HG03139 (cell line): ENCODE results near the gene RRP1B.
"Not testable (repeated sequence)": the region's sequence is repeated elsewhere in the genome, so short reads cannot be mapped to it uniquely, and the experiment has no call there.

ENCODE experiments used
- ATAC-seq: cut with Tn5 transposase; IDR thresholded peaks from one replicate; pipeline ENCODE4 v1.9.1; 2021; ENCODE audit not compliant: unreplicated experiment

The RRP1B gene

GRCh38 chr21:43699492-43699777 lies 40.1 kb downstream of the RRP1B start:
- ATAC-seq: not testable (repeated sequence)

GRCh38 chr21:43699933-43700599 lies 40.7 kb downstream of the RRP1B start:
- no peak for ATAC-seq

- ATAC-seq: no peak
Measured at GRCh38 chr21:43701936-43702784, 42.8 kb downstream of the RRP1B start.

- no peak for ATAC-seq
Measured at GRCh38 chr21:43702785-43703034, 43.4 kb downstream of the RRP1B start.

DNA sequence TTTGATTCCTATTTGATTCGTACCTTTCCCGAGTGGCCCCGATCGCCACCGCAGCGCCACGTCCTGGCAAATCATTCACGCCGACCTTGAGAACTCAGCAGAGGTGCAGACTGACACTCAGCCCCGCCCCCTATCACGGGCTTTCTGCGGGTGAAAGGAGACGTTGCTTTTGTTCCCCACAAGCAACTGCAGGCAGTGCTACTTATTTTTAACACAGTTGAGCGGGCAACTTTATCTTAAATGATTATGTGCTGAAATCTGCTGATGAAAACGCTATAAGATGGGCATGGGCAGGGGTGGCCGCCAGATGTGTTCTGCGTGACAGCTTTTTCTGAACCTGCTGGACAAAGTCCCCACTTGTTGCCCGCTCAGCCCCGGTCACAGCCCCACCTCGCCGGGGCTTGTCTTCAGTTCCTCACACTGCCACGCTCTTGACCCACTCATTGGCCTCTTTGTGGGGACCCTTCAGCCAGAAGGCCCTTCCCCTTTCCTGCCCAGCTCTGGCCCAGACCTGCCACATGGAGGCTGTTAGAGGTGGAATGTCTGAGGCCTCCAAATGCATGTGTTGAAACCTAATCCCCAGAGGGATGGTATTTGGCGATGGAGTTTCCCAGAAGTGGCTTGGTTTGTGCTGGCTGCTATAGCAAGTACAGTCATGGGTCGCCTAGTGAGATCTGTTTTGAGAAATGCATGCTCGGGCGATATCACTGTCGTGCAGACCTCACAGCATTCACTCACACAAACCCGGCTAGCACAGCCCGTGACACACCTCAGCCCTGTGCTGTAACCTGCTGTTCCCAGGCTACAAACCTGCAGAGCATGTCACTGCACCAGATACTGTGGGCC lies 43.9 kb downstream of the RRP1B start:
- ATAC-seq: no peak

DNA sequence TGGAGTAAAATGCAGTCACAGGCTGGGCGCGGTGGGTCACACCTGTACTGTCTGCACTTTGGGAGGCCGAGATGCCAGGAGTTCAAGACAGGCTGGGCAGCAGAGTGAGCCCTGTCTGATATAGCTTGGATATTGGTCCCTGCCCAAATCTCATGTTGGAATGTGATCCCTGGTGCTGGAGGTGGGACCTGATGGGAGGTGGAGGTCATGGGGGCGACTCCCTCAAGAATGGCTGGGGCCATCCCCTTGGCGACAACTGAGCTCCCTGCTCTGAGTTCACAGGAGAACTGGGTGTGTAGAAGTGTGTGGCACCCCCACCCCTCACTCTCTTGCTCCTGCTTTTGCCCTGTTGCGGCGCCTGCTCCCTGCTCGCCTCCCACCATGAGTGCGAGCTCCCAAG lies 48.1 kb downstream of the RRP1B start:
- no peak for ATAC-seq

DNA sequence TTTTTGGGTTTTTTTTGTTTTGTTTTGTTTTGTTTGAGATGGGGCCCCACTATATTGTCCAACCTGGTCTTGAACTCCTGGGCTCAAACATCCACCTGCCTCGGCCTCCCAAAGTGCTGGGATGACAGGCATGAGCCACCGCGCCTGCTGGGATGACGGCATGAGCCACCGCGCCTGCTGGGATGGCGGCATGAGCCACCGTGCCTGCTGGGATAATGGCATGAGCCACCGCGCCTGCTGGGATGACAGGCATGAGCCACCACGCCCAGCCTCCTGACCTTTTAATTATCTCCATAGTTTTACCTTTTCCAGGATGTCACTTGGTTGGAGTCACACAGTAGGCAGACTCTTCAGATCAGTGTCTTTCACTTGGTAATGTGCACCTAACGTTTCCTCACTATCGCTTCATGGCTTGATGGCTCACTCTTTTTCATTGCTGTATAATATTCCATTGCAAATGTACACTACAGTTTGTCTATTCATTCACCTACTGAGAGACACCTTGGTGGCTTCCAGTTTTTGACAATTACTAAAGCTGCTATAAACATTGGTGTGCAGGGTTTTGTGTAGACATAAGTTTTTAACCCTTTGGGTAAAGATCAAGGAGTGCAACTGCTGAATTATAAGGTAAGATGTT lies 49.5 kb downstream of the RRP1B start:
- no peak for ATAC-seq

- no peak for ATAC-seq
Measured at GRCh38 chr21:43712268-43712942, 53.0 kb downstream of the RRP1B start.

GRCh38 chr21:43713123-43713522 lies 53.8 kb downstream of the RRP1B start:
- ATAC-seq: not testable (repeated sequence)

DNA sequence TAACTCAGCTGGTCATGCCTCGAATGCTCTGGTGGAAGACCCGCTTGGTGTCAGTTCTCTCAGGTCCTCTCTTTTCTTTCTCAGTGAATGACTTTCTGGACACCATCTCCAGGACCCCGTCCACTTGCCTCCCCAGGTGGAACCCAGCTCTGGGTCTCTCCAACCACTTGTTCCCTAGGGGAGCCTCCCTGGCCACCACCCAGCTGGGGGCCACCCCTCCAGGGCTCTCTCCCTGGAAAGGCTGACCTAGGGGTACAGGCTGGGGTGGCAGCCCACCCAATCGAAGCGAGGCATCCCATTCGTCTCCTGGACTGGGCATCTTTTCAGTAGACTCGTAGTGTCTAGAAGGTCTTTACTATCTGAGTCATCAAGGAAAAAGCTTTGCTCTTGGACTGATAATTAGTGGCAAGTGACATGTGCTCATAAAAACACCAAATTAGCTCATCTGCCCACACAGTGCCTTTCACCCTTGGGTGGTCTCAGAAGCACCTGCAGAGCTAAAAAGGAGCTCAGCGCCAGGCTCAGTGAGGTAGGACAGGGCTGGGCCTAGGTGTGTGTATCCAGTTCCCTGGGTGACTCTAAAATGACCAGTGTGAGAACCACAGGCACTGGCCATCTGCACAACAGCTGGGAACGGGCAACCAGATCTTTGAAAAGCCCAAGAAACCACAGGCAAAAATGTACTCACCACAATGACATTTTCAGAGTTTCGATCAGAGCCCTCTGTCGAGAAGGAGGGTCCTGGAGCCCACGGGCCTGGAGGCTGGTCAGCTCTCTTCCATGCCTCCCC lies 57.2 kb downstream of the RRP1B start:
- ATAC-seq: no peak

DNA sequence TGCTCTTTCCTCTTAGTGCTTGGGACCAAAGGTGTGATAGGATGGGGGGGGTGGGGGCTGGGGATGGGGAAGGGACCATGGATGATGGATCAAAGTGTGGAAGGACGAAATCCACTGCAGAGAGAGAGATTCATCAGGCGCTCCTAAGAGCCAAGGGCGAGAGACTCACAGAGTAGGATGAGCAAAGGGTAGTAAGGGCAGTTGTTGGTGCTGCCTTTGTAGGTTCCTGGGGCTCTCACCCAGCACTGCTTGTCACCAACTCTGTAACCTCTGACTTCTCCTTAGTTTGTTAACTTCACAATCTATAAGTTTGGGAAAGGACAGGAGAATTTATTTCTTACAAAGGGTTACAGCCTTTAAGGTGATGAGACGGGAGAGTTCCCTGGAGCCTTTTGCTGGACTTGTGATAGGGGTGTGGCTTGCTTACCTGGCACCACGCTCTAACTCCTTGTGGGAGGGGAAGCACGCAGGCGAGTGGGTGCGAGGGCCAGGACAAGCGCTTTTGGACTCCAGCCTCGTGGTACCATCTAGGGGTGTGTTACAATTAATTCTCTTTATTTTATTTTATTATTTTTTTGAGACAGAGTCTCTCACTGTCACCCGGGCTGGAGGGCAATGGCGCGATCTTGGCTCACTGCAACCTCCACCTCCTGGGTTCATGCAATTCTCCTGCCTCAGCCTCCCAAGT lies 58.0 kb downstream of the RRP1B start:
- no peak for ATAC-seq

DNA sequence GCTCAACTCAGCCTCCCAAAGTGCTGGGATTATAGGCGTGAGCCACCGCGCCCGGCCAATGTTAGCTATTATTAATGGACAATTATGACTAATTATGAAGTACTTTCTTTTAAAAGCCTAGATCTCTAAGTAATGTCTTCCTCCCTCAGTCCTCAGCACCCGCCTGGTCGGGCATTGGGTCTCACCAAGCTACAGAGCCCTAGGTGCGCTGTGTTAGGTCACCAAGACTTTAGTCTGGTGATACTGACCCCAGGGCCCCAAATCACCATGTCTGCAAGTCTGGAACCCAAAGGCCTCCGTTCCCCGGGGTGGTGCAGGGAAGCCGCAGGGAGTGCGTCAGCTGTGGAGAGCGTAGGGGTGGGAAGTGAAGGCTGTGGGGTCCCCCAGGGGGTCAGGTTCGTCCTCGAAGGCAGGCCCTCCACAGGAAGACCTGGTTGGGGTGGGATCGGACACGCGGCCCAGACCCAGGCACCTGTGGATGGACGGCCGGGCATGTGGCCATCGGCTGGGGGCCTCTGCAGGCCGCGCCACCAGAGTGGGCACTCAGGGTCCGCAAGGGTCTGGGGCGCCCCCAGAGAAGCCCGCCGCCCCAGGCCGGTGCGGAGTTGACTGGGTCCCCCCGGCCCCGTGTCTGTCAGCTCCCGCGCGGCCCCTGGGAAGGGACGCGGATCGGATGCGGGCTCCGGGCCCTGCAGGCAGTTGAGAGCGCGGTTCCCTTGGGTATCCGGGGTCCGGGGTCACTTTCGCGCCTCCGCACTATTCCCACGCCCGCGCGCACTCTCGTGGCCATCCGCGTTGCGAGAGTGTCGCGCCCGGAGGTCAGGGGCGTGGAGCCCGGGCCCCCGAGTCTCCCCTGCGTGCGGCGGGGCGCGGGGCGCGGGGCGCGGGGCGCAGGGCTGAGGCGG lies 58.9 kb downstream of the RRP1B start:
- no peak for ATAC-seq

GRCh38 chr21:43718872-43719747 lies 59.8 kb downstream of the RRP1B start, which contains the start of gene PDXK:
Gene PDXK (plus strand): TSS chr21:43719129. CDS start chr21:43719295, 166 bp downstream.
- ATAC-seq: peak; percentile 48

GRCh38 chr21:43719748-43720538 lies 60.6 kb downstream of the RRP1B start:
- no peak for ATAC-seq

- no peak for ATAC-seq
Measured at GRCh38 chr21:43720539-43721166, 61.3 kb downstream of the RRP1B start.

- ATAC-seq: no peak
Measured at GRCh38 chr21:43721206-43721605, 61.8 kb downstream of the RRP1B start.
